ENCODE measurements around the gene STIP1. TPM values are rescaled to one million over a fixed set of nuclear protein-coding genes. Genes with fewer than 3 reads are reported as not detected.

Gene STIP1
- total RNA-seq, 1 experiment from 2014 or later: 171 TPM

GRCh38 chr11:64139049-64139448 lies 46.9 kb upstream of the STIP1 start:
- TF ChIP-seq, protein P1, sequence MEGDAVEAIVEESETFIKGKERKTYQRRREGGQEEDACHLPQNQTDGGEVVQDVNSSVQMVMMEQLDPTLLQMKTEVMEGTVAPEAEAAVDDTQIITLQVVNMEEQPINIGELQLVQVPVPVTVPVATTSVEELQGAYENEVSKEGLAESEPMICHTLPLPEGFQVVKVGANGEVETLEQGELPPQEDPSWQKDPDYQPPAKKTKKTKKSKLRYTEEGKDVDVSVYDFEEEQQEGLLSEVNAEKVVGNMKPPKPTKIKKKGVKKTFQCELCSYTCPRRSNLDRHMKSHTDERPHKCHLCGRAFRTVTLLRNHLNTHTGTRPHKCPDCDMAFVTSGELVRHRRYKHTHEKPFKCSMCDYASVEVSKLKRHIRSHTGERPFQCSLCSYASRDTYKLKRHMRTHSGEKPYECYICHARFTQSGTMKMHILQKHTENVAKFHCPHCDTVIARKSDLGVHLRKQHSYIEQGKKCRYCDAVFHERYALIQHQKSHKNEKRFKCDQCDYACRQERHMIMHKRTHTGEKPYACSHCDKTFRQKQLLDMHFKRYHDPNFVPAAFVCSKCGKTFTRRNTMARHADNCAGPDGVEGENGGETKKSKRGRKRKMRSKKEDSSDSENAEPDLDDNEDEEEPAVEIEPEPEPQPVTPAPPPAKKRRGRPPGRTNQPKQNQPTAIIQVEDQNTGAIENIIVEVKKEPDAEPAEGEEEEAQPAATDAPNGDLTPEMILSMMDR (IDR thresholded peaks at IDR 0.05; ENCODE audit: unreplicated experiment): no peak
- intact Hi-C loops (cut with micrococcal nuclease): no loop called here
- Mint-ChIP-seq H3K4me1 (ENCODE audit: insufficient read depth, unreplicated experiment) (peaks cover 6% of the 10 kb centered on the region), H3K27ac (ENCODE audit: low read depth, unreplicated experiment) (no peak overlapping the region), H3K9me3 (ENCODE audit: unreplicated experiment) (no peaks in the 10 kb centered on the region), H3K4me3 (ENCODE audit: unreplicated experiment) (no peak overlapping the region), H3K36me3 (ENCODE audit: insufficient read depth, unreplicated experiment) (peaks cover 11% of the 10 kb centered on the region), H3K27me3 (ENCODE audit: insufficient read depth, unreplicated experiment) (no peaks in the 10 kb centered on the region)
- DNase-seq (ENCODE audit: unreplicated experiment): no peak
- no TSS peak for BruUV-seq (replicated peaks)
- ChIA-PET POLR2A (no interaction called here), CTCF (interaction anchor here (0.6 to 1.1 kb wide), 3 partner anchors 9 to 288 kb away, joined by 3 to 4 read pairs (median 3); no protein-coding TSS in a partner anchor)

DNA sequence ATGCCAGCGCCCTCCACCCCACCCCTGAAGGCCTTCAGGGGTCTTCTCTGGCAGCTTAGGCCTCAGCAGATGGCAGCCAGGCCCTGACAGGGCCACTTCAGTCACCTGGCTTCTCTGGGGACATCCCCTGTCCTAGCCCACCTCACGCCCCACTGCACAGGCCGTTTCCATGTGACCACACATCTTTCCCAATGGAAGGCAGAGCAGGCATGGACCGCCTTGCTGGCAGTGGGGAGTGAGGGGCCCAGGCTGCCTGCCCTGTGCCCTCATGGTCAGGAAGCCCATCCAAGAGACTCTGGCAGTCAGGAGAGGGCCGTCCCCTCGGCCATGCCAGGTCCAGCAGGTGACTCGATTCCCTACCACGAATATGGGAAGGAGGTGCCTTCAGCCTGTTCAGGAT lies 45.9 kb upstream of the STIP1 start:
- H3K27me3 Mint-ChIP-seq (ENCODE audit: insufficient read depth, unreplicated experiment): no peaks in the 10 kb centered on the region

GRCh38 chr11:64141081-64141783 lies 44.7 kb upstream of the STIP1 start:
- POLR2A ChIA-PET: no interaction called here

More for the DNA sequence above, 45.9 kb upstream of the STIP1 start:
- ChIA-PET CTCF (interaction anchor here (1.1 kb wide), 1 partner anchor 8 kb away, joined by 3 read pairs; no protein-coding TSS in a partner anchor), POLR2A (no interaction called here)
- Mint-ChIP-seq H3K4me3 (ENCODE audit: unreplicated experiment) (no peak overlapping the region), H3K36me3 (ENCODE audit: insufficient read depth, unreplicated experiment) (peaks cover 13% of the 10 kb centered on the region), H3K27ac (ENCODE audit: low read depth, unreplicated experiment) (no peak overlapping the region), H3K4me1 (ENCODE audit: insufficient read depth, unreplicated experiment) (peaks cover 6% of the 10 kb centered on the region), H3K9me3 (ENCODE audit: unreplicated experiment) (no peaks in the 10 kb centered on the region)
- intact Hi-C loops (cut with micrococcal nuclease): no loop called here
- BruUV-seq (replicated peaks): no TSS peak
- DNase-seq (ENCODE audit: unreplicated experiment): no peak
- TF ChIP-seq, protein P1 (IDR thresholded peaks at IDR 0.05; ENCODE audit: unreplicated experiment): no peak

More at GRCh38 chr11:64141081-64141783, 44.7 kb upstream of the STIP1 start:
- H3K4me3 Mint-ChIP-seq (ENCODE audit: unreplicated experiment): no peak overlapping the region
- H3K27me3 Mint-ChIP-seq (ENCODE audit: insufficient read depth, unreplicated experiment): no peaks in the 10 kb centered on the region
- peaks cover 13% of the 10 kb centered on the region for H3K36me3 Mint-ChIP-seq (ENCODE audit: insufficient read depth, unreplicated experiment)
- peaks cover 6% of the 10 kb centered on the region for H3K4me1 Mint-ChIP-seq (ENCODE audit: insufficient read depth, unreplicated experiment)
- BruUV-seq (replicated peaks): no TSS peak
- no peaks in the 10 kb centered on the region for H3K9me3 Mint-ChIP-seq (ENCODE audit: unreplicated experiment)
- CTCF ChIA-PET: no interaction called here
- no peak overlapping the region for H3K27ac Mint-ChIP-seq (ENCODE audit: low read depth, unreplicated experiment)
- TF ChIP-seq, protein P1 (IDR thresholded peaks at IDR 0.05; ENCODE audit: unreplicated experiment): no peak
- intact Hi-C loops (cut with micrococcal nuclease): no loop called here
- no peak for DNase-seq (ENCODE audit: unreplicated experiment)

All from MCF 10A (cell line).